Fibroblast of villous mesenchyme (primary cell): ENCODE measurements around the gene FLT4. TPM values are rescaled to one million over a fixed set of nuclear protein-coding genes. Genes with fewer than 3 reads are reported as not detected.

ENCODE experiments used
- DNase-seq: peaks from one replicate; pipeline ENCODE4 v3.0.0-alpha.2; 2010; ENCODE audit warnings: low read depth
- H3K4me3 ChIP-seq: 2 replicates; pipeline ENCODE4 v1.5.1; 2011; ENCODE audit warnings: low read depth, mild to moderate bottlenecking, low read length
- total RNA-seq: library from RNA; depleted of rRNA; stranded (reverse); fragments of >200 nt; gene quantifications from 2 replicates; pipeline ENCODE4 v1.2.3, GENCODE V29; 2012
- TF ChIP-seq, protein P1 (sequence below): IDR thresholded peaks from 2 replicates; pipeline ENCODE4 v1.5.1; 2012; ENCODE audit warnings: low read depth, mild to moderate bottlenecking, low read length; ENCODE audit not compliant: insufficient read depth

FLT4 gene
- total RNA-seq, 1 donor = 0.43 TPM

DNA sequence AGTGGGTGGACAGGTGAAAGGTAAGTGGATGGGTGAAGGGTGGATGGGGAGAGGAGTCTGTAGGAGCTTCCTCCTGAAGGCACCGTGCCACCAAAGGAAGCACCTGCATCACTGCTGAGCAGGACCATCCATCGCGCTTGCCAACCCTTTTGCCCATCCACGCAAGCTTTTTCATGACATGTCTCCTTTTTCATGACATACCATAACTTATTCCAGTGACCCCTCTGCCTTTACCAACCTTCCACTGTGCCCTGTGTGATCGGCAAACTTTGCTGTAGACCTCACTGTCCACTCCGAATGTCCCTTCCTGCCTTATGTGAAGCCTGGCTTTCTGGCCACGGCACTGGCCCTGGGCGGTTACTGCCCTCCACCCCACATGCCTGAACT lies 13.4 kb downstream of the FLT4 start:
- no peak overlapping the region for H3K4me3 ChIP-seq
- TF ChIP-seq, protein P1, sequence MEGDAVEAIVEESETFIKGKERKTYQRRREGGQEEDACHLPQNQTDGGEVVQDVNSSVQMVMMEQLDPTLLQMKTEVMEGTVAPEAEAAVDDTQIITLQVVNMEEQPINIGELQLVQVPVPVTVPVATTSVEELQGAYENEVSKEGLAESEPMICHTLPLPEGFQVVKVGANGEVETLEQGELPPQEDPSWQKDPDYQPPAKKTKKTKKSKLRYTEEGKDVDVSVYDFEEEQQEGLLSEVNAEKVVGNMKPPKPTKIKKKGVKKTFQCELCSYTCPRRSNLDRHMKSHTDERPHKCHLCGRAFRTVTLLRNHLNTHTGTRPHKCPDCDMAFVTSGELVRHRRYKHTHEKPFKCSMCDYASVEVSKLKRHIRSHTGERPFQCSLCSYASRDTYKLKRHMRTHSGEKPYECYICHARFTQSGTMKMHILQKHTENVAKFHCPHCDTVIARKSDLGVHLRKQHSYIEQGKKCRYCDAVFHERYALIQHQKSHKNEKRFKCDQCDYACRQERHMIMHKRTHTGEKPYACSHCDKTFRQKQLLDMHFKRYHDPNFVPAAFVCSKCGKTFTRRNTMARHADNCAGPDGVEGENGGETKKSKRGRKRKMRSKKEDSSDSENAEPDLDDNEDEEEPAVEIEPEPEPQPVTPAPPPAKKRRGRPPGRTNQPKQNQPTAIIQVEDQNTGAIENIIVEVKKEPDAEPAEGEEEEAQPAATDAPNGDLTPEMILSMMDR = no peak
- DNase-seq = no peak

DNA sequence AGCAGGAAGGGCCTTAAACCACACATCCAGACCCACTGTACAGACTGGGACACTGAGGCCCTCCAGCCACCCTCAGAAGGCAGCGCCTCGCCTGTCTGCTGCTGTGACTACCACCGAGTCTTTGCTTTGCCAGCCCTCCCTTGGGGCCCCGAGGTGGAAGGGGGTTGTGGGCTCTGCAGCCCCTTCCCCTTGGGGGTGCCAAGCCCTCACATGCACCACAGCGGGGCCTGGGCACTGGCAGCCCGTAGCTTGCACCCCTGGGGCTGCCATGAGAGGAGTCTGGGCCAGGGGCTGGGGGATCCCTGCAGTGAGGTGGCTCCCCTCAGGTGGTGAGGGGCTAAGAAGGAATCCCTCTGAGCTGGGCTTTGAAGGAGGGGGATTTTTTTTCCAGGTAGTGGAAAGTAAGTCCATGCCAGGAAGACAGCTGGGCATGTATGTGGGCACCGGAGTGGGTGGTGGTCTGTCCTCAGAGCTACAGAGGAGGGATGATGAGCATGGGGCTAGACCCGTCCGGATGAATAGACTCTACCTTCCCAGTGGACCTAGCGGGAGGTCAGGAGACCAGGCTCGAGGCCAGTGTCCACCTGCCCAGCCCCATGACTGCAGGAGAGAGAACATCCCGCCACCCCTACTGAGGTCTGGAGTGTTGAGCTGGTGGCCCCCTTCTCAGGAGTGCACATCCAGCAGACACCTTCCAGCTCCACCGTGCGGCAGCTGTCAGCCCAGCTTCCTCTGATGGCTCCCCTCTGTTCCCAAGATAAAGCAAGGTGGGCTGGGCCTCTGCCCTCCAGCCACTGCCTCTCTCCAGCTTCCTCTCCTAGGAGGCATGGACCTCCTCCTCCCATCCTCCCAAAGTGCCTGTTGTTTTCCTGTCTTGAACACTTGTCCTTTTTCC lies 15.9 kb downstream of the FLT4 start:
- no peak overlapping the region for H3K4me3 ChIP-seq
- DNase-seq = no peak
- TF ChIP-seq, protein P1 = no peak

DNA sequence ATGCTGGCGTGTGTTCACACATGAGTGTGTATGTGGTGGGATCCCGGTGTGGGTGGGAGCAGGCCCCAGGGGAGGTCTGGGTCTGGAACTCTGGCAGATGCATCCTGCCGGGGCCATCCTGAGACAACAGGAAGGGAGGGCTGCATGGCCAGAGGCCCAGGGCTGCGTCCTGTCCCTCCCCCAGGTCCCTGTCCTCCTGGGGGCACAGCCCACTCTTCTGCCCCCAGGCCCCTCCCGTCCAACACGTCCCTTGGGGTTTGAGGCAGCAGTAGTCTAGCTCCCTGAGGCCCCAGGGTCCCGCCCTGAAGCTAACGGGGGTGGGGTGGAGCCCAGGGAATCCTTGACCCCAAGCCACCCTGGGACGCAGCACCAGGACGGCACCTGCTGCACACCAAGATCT lies 16.6 kb downstream of the FLT4 start:
- no peak overlapping the region for H3K4me3 ChIP-seq
- TF ChIP-seq, protein P1 = no peak
- DNase-seq = no peak

DNA sequence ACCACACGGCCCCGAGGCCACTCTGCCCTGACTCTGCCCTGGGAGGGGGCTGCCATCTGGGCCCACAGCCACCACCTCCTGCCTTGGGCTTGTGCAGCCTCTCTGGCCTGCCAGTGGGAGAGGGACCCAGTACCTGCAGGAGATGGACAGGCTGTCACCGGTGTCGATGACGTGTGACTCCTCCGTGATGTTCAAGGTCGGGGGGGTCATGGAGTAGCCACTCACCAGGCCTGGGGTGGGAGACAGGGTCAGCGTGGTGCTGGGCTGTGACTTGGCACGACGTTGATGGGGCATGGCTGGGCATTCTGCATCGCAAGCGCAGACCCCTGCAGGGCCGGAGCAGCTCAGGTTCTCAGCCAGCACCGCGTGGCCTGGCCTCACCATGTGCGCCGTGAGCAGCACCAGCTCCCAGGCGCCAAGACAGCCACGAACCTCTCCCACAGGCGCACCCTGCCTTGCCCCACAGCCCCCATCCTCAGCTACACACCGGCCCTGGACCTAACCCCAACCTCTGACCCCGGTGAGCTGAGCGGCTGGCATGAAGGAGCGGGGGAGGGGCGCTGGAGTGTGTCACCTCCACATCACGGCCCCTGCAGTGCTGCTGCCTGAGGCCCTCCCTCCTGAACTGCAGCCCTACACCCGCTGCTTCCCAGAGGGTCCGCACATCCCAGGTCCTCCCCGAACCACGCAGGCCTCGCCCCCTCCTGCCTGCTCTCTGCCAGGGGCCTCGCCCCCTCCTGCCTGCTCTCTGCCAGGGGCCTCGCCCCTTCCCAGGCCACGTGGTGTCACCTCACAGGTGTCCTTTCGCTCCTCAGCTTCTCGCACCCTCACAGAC lies 17.6 kb downstream of the FLT4 start:
- TF ChIP-seq, protein P1 = no peak
- no peak for DNase-seq
- H3K4me3 ChIP-seq = no peak overlapping the region

DNA sequence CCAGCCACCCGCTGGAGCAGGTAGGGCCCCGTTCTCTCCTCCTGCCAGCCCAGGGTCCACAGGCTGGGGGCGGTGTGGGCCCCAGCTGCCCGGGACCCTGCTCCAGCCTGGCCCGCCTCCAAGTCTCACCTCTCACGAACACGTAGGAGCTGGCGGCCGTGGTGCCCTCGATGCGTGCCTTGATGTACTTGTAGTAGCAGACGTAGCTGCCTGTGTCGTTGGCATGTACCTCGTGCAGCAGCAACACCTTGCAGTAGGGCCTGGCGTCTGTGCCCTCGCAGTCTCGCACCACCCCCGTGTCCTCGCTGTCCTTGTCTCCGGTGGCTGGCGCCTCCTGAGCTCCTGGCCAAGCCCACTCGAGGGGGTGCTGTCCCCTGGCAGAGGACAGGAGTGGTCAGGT lies 19.0 kb downstream of the FLT4 start:
- TF ChIP-seq, protein P1 = no peak
- no peak for DNase-seq
- H3K4me3 ChIP-seq = no peak overlapping the region

DNA sequence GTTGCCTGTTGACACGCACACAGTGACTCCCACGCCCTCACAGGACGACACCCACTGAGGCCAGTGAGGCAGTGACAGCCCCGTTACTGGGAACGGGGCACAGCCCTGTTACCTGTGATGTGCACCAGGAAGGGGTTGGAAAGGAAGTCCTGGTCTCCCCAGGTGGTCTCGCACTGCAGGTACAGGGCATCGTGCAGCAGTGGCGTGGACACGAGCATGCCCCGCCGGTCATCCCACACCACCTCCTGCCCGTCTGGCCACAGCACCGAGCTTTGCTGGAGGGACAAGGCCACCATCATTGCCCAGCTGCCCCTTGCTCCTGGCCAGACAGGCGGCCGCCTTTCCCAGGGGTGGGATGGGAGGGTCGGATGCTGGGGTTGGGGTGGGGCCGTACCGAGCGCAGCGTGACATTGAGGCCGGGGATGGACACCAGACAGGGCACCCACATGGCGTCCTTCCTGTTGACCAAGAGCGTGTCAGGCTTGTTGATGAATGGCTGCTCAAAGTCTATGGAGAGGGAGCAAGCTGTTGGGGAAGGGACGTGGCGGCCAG lies 19.5 kb downstream of the FLT4 start:
- TF ChIP-seq, protein P1 = no peak

More for the DNA sequence above, 19.5 kb downstream of the FLT4 start:
- DNase-seq = no peak
- H3K4me3 ChIP-seq = no peak overlapping the region
